ENCODE measurements around the gene FGG.

- TF ChIP-seq CTCF (IDR thresholded peaks at IDR 0.05; ENCODE audit: low read depth, low read length) (no peak), MYC (IDR thresholded peaks at IDR 0.05; ENCODE audit: low read depth, low read length) (no peak), POLR2A (IDR thresholded peaks at IDR 0.05; ENCODE audit: extremely low read depth, insufficient read length) (no peak)
- TF ChIP-seq, protein P1, sequence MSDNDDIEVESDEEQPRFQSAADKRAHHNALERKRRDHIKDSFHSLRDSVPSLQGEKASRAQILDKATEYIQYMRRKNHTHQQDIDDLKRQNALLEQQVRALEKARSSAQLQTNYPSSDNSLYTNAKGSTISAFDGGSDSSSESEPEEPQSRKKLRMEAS (IDR thresholded peaks at IDR 0.05; ENCODE audit: low read depth, low read length): no peak
Measured at GRCh38 chr4:154616731-154617130, 4.3 kb upstream of the FGG start.

Measured in NB4 (cell line).